ENCODE results near the gene ATXN1. TPM values are rescaled to one million over a fixed set of nuclear protein-coding genes. Genes with fewer than 3 reads are reported as not detected.

Gene ATXN1
- total RNA-seq, 1 donor from 2014 or later: 3.9 TPM

DNA sequence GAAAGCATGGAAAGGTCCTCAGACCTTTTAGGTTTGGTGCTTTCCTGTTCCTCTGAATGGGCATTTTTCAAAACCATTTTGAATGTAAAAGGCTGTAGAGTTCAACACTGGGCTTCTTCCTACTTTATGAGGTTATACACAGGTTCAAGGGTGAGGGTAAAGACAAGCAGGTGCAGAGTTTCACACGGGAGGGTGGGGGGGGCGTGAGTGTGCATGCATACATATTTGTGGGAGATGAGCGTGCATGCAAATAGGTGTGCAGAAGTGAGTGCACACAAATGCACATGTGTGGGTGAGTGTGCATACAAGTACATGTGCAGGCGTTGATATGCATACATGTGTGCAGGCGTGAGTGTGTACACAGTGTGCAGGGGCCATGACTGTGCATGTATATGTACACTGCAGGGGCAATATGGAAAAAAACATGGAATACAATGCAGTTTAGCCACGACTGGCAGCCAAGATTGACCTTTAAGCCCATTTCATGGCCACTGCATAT, 339.7 kb downstream of the ATXN1 start:
- TF ChIP-seq, protein P1, sequence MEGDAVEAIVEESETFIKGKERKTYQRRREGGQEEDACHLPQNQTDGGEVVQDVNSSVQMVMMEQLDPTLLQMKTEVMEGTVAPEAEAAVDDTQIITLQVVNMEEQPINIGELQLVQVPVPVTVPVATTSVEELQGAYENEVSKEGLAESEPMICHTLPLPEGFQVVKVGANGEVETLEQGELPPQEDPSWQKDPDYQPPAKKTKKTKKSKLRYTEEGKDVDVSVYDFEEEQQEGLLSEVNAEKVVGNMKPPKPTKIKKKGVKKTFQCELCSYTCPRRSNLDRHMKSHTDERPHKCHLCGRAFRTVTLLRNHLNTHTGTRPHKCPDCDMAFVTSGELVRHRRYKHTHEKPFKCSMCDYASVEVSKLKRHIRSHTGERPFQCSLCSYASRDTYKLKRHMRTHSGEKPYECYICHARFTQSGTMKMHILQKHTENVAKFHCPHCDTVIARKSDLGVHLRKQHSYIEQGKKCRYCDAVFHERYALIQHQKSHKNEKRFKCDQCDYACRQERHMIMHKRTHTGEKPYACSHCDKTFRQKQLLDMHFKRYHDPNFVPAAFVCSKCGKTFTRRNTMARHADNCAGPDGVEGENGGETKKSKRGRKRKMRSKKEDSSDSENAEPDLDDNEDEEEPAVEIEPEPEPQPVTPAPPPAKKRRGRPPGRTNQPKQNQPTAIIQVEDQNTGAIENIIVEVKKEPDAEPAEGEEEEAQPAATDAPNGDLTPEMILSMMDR (conservative IDR thresholded peaks at IDR 0.05): no peak
- Mint-ChIP-seq H3K4me1 (no peaks in the 10 kb centered on the region), H3K27ac (ENCODE audit: unreplicated experiment) (no peak overlapping the region)

DNA sequence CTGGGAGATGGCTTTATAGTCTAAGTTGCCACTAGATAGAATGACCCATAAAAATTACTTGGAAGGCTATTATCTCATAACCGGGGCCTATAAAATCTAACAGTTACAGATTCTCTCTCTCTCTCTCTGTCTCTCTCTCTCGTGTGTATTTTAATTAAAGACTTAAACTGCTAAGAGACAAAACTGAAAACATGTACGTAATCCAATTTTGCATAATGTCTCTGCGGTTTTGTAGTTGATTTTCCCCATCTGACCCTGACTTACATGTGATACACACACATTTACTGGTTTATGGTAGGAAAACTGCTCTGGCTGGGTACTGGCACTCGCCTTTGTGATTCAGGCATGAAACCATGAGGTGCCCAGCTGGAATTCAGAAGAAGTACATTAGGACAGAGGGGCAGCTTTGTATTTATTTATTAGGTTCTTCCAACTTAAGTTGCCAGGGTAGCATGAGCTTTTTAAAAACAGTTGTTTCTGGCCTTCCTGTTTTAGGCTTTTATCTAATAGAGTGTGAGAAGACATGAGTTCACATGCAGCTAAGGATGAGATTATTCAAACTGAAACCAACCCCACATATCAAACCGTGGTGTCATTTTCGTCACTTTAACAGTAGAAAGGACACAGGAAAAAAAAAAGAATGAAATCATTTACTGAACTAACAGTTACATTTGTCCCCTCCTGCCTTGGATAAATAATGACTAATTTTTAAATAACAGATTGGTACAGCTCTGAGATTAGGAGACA, 340.4 kb downstream of the ATXN1 start:
- Mint-ChIP-seq H3K36me3 (ENCODE audit: low read depth) (no peaks in the 10 kb centered on the region), H3K4me3 (no peak overlapping the region), H3K9me3 (no peaks in the 10 kb centered on the region), H3K27me3 (ENCODE audit: low read depth) (no peaks in the 10 kb centered on the region), H3K4me1 (no peaks in the 10 kb centered on the region), H3K27ac (ENCODE audit: unreplicated experiment) (no peak overlapping the region)
- TF ChIP-seq, protein P1 (conservative IDR thresholded peaks at IDR 0.05): no peak
- no peak for DNase-seq (ENCODE audit: low read depth, low spot score)

More for the DNA sequence above, 339.7 kb downstream of the ATXN1 start:
- no peaks in the 10 kb centered on the region for H3K27me3 Mint-ChIP-seq (ENCODE audit: low read depth)
- no peaks in the 10 kb centered on the region for H3K9me3 Mint-ChIP-seq
- no peak overlapping the region for H3K4me3 Mint-ChIP-seq
- no peaks in the 10 kb centered on the region for H3K36me3 Mint-ChIP-seq (ENCODE audit: low read depth)
- DNase-seq (ENCODE audit: low read depth, low spot score): no peak

DNA sequence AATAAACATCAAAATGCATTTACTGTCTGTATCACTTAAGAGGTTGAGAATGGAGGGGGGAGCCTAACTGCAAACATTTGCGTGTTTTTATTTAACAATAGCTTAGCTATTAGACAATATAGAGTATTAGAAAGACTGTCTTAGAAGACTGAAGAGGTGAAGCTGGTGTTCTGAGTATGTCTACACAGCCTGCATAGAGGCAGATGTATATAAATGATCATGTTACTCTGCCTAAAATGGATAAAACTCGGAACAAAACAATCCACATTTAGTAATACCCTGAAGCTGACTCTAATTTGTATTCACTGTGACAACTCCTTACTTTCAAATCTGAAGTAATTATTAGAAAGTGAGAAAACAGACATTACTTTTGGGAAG, 340.9 kb downstream of the ATXN1 start:
- no peak for DNase-seq (ENCODE audit: low read depth, low spot score)
- Mint-ChIP-seq H3K4me1 (no peaks in the 10 kb centered on the region), H3K36me3 (ENCODE audit: low read depth) (no peaks in the 10 kb centered on the region), H3K9me3 (no peaks in the 10 kb centered on the region), H3K4me3 (no peak overlapping the region), H3K27me3 (ENCODE audit: low read depth) (no peaks in the 10 kb centered on the region), H3K27ac (ENCODE audit: unreplicated experiment) (no peak overlapping the region)
- TF ChIP-seq, protein P1 (conservative IDR thresholded peaks at IDR 0.05): no peak

DNA sequence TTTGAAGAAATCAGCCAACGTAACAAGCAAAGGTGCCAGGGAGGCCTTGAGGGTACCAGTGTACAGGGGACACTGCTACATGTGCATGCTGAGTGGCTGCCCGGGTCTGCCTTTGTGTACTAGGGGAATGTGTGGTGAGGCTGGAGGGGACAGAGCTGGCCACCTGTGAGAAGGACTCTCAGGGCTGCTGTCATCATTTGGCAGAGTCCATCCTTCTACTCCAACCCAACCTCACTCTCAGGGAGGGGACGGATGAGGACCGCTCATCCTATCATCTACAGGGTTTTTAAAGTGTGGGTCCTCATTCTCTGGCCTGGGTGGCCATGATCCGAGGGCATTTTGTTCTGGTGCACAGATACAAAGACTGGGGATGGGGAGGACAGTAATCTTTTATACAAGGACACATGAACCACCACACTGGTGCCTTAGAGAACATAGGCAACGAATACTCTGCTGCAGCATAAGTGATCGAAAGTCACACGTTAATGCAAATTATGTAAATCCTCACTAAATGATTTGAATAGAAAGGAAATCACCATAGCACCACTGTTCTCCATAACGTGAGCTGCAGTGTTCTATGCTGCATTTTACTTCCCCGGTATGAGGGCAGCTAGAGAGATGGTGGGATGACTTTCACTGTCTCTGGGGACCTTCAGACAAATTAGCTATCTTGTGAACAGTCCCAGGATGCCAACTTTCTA, 341.5 kb downstream of the ATXN1 start:
- DNase-seq (ENCODE audit: low read depth, low spot score): no peak
- Mint-ChIP-seq H3K4me1 (no peaks in the 10 kb centered on the region), H3K4me3 (no peak overlapping the region), H3K27me3 (ENCODE audit: low read depth) (no peaks in the 10 kb centered on the region), H3K27ac (ENCODE audit: unreplicated experiment) (no peak overlapping the region), H3K9me3 (no peaks in the 10 kb centered on the region), H3K36me3 (ENCODE audit: low read depth) (no peaks in the 10 kb centered on the region)
- TF ChIP-seq, protein P1 (conservative IDR thresholded peaks at IDR 0.05): no peak

DNA sequence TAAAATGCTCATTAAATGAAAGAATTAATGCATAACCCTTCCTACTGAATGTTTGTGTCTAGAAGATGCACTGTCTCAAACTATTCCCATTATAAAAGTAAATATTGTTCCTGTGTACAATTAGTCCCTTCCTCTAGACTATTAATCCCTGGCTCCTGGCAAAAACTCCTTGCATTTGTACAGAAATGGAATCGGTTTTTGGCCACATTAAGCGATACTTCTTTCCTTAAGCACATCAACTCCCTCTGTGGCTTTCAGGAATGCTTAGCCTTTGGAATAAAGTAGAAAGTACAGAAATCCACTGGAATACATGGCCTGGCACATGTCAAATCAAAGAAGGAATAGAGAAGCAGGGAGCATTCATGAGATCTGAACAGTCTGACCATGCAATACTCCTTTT, 343.1 kb downstream of the ATXN1 start:
- Mint-ChIP-seq H3K4me1 (peaks cover 4% of the 10 kb centered on the region), H3K27ac (ENCODE audit: unreplicated experiment) (no peak overlapping the region), H3K9me3 (no peaks in the 10 kb centered on the region), H3K4me3 (no peak overlapping the region), H3K27me3 (ENCODE audit: low read depth) (no peaks in the 10 kb centered on the region), H3K36me3 (ENCODE audit: low read depth) (no peaks in the 10 kb centered on the region)
- TF ChIP-seq, protein P1 (conservative IDR thresholded peaks at IDR 0.05): no peak
- no peak for DNase-seq (ENCODE audit: low read depth, low spot score)
